Measurements from ENCODE around the gene MRAS.

- TF ChIP-seq CTCF (IDR thresholded peaks at IDR 0.05) (no peak), EP300 (IDR thresholded peaks at IDR 0.05) (no peak), POLR2A (IDR thresholded peaks at IDR 0.05; ENCODE audit: low read depth) (no peak)
Measured at GRCh38 chr3:138445654-138446053, 97.3 kb downstream of the MRAS start.

All from esophagus muscularis mucosa (tissue), 4 donors.